HepG2 (cell line): ENCODE results near the gene ESR1.

Experiments
- BRCA1 ChIP-seq: sonication (generic); formaldehyde crosslinking; IDR thresholded peaks from 2 replicates; pipeline ENCODE4 v1.4.0; 2020; ENCODE audit warnings: missing genetic modification reagents
- CTCF ChIP-seq: sonication (generic); formaldehyde crosslinking; IDR thresholded peaks from 2 replicates; pipeline ENCODE4 v1.5.0; 2020; ENCODE audit warnings: mild to moderate bottlenecking, missing genetic modification reagents, moderate library complexity
- EHMT2 ChIP-seq: fragments of 200-600 bp; sonication (generic); IDR thresholded peaks from 2 replicates; pipeline ENCODE4 v1.7.0; 2017; ENCODE audit warnings: antibody characterized with exemption, low read depth, low read length, borderline replicate concordance
- ETV6 ChIP-seq: sonication (generic); formaldehyde crosslinking; conservative IDR thresholded peaks from 2 replicates; pipeline ENCODE4 v1.4.0; 2020; ENCODE audit warnings: missing genetic modification reagents
- HIVEP1 ChIP-seq: sonication (generic); formaldehyde crosslinking; IDR thresholded peaks from 2 replicates; pipeline ENCODE4 v1.4.0; 2020; ENCODE audit warnings: mild to moderate bottlenecking, missing genetic modification reagents
- POLR2A ChIP-seq, 2 experiments: IDR thresholded peaks; 2 replicates each; pipeline ENCODE4 v1.6.1; 2011; ENCODE audit warnings: low read depth in 2 of 2, low read length in 2 of 2, mild to moderate bottlenecking in 1 of 2, moderate library complexity in 1 of 2; ENCODE audit not compliant: insufficient read depth in 1 of 2
- ZNF17 ChIP-seq: sonication (generic); formaldehyde crosslinking; IDR thresholded peaks from 2 replicates; pipeline ENCODE4 v1.5.0; 2020; ENCODE audit warnings: mild to moderate bottlenecking, missing genetic modification reagents
- ZNF713 ChIP-seq: sonication (generic); formaldehyde crosslinking; IDR thresholded peaks from 2 replicates; pipeline ENCODE4 v1.4.0; 2020; ENCODE audit warnings: mild to moderate bottlenecking, missing genetic modification reagents
- ZNF749 ChIP-seq: sonication (generic); formaldehyde crosslinking; IDR thresholded peaks from 2 replicates; pipeline ENCODE4 v1.8.0; 2022; ENCODE audit warnings: mild to moderate bottlenecking, missing genetic modification reagents, moderate library complexity, borderline replicate concordance
- TF ChIP-seq, protein P1 (sequence below): sonication (generic); formaldehyde crosslinking; IDR thresholded peaks from 2 replicates; pipeline ENCODE4 v1.4.0; 2020; ENCODE audit warnings: missing genetic modification reagents, borderline replicate concordance
- TF ChIP-seq, protein P2 (sequence below): sonication (generic); formaldehyde crosslinking; IDR thresholded peaks from 2 replicates; pipeline ENCODE4 v1.4.0; 2020; ENCODE audit warnings: missing genetic modification reagents

DNA sequence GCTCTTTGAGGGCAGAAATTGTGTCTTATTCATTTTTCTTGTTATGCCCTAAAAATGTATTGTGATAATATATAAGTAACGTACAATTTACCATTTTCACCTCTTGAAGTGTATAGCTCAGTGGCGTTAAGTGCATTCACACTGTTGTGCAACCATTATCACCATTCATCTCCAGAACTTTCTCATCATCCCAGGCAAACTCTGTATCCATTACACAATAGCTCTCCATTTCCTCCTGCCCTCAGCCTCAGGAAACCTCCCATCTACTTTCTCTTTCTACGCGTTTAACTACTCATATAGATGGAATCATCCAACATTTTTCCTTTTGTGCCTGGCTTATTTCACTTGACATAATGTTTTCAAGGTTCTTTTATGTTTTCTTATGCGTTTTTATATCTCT, 184.6 kb downstream of the ESR1 start:
- TF ChIP-seq HIVEP1 (CRISPR knock-in tag) (no peak), ZNF17 (CRISPR knock-in tag) (no peak), POLR2A (IDR thresholded peaks at IDR 0.05; ENCODE audit: insufficient read depth in 1 of 2, low read depth in 2 of 2, low read length in 2 of 2) (no peak), CTCF (CRISPR knock-in tag) (no peak), ZNF713 (CRISPR knock-in tag) (no peak), BRCA1 (CRISPR knock-in tag) (no peak), ZNF749 (CRISPR knock-in tag) (no peak), ETV6 (CRISPR knock-in tag) (no peak), EHMT2 (no peak)
- TF ChIP-seq, protein P1, sequence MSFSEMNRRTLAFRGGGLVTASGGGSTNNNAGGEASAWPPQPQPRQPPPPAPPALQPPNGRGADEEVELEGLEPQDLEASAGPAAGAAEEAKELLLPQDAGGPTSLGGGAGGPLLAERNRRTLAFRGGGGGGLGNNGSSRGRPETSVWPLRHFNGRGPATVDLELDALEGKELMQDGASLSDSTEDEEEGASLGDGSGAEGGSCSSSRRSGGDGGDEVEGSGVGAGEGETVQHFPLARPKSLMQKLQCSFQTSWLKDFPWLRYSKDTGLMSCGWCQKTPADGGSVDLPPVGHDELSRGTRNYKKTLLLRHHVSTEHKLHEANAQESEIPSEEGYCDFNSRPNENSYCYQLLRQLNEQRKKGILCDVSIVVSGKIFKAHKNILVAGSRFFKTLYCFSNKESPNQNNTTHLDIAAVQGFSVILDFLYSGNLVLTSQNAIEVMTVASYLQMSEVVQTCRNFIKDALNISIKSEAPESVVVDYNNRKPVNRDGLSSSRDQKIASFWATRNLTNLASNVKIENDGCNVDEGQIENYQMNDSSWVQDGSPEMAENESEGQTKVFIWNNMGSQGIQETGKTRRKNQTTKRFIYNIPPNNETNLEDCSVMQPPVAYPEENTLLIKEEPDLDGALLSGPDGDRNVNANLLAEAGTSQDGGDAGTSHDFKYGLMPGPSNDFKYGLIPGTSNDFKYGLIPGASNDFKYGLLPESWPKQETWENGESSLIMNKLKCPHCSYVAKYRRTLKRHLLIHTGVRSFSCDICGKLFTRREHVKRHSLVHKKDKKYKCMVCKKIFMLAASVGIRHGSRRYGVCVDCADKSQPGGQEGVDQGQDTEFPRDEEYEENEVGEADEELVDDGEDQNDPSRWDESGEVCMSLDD (CRISPR knock-in tag) = no peak
- TF ChIP-seq, protein P2, sequence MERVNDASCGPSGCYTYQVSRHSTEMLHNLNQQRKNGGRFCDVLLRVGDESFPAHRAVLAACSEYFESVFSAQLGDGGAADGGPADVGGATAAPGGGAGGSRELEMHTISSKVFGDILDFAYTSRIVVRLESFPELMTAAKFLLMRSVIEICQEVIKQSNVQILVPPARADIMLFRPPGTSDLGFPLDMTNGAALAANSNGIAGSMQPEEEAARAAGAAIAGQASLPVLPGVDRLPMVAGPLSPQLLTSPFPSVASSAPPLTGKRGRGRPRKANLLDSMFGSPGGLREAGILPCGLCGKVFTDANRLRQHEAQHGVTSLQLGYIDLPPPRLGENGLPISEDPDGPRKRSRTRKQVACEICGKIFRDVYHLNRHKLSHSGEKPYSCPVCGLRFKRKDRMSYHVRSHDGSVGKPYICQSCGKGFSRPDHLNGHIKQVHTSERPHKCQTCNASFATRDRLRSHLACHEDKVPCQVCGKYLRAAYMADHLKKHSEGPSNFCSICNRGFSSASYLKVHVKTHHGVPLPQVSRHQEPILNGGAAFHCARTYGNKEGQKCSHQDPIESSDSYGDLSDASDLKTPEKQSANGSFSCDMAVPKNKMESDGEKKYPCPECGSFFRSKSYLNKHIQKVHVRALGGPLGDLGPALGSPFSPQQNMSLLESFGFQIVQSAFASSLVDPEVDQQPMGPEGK (CRISPR knock-in tag) = no peak
